Jurkat, Clone E6-1 (cell line): ENCODE results near the gene SUGT1.

ENCODE experiments used
- DNase-seq: peaks from one replicate; pipeline ENCODE4 v3.0.0-alpha.2; 2011; ENCODE audit warnings: low read depth, low spot score
- H3K4me3 ChIP-seq: 2 replicates; pipeline ENCODE4 v1.5.1; 2011; ENCODE audit warnings: mild to moderate bottlenecking, low read length, control low read depth, moderate library complexity

Gene SUGT1

DNA sequence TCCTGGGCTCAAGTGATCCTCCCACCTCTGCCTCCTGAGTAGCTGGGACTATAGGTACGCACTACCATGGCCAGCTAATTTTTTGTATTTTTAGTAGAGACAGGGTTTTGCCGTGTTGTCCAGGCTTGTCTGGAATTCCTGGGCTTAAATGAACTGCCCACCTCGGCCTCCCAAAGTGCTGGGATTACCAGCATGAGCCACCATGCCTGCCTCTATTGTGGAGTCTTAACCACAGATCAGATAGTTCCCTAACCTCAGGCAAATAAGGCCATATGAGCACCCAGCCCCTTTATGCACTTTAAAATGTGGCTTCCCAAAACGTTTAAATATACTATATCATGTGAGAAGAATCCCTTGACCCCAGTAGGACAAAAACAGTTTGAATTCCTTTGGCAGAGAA, 70.5 kb downstream of the SUGT1 start:
- no peak for DNase-seq
- no peak overlapping the region for H3K4me3 ChIP-seq

DNA sequence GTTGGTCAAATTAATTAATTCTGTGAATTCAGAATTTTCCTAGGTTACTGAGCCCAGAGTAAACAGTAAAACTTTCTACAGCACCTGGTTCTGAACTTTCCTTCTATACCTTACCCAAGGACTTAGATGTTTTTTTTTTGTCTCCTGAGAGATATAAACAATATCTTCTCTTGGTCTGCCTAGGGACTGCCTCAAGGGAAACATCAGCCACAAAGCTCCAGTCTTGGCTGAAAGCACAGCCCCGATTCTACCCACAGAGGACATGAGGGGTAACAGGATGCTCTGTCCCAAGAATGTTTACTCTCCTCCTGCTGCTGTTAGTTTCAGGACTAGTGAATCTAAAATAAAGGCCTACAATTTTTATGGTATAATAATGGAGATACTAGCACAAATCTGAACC, 72.7 kb downstream of the SUGT1 start:
- no peak for DNase-seq
- H3K4me3 ChIP-seq: no peak overlapping the region

DNA sequence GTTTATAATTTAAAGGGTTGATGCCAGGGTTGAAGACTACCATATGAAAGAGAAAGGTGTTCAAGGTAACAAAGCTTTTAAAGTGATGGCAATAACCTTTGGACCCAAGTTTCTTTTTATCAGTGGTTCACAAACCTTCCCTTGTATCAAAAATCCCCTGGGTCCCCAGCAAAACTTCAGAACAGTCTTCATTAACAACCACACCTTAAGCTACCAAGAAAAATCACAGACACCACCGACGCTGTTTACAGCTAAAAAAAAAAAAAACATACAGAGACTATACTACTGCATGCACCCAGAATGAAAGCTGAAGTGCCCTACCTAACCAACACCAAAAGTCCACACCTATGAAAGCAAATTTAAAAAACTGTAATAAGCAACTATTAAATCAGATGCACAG, 73.6 kb downstream of the SUGT1 start:
- no peak for DNase-seq
- H3K4me3 ChIP-seq: no peak overlapping the region

DNA sequence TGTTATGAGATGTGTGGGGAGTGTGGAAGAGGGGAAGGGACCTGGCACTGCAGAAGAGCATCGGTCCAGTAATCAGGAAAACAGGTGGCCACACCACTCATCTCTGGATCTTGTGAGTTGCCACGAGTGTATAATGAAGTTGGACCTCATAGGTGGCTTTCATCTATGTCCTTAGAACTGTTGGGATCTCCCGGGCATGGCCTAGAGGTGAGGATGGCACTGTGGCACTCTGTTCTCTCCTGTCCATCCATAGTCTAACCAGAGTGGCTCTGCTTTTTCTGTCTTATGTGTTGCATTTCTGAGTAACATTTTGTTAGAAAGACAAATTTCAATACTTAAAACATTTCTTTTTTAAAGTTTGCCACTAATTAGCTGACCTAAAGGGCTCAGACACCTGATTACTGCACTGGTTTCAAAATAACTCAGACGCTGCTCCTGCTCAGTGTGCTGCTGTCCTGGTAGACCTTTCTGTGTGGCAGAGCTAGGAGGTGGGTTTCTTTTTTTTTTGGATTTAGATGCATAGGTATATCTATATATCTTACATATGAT, 81.5 kb downstream of the SUGT1 start:
- H3K4me3 ChIP-seq: no peak overlapping the region
- DNase-seq: no peak

DNA sequence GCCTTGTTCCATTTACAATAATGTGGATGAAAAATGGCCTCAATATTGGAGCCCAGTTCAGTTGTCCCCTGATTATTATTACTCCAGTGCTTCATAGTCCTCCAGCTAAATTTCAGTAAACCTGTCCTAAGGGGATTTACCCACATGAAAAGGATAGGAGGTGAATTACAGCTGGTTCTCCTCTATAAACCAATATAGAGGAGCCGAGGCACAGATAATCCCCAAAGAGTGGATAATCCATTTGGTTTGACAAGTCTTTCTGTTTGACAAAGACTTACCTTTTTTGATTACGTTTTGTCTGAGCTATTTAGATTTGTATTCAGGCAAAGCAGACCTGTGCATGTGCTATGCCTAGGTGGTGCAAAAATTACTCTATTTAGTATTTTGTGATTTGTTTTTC, 84.3 kb downstream of the SUGT1 start:
- DNase-seq: no peak
- no peak overlapping the region for H3K4me3 ChIP-seq

DNA sequence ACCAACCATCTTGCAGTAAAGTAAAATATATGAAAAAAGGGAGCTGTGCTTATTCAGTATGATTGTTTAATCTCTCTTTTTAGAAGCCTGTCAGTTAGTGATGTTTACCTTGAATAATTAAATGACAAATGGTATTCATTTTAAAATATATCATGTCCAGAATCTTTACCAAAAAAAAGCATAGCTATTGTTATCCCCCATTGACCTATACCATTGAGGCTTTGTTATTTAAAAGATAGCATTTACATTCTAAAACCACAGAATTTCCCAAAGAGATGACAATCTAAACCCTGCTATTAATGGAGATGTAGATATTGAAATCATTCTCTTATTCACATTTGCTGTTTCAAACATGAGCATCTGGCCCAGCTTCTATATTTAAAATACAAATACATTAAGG, 84.8 kb downstream of the SUGT1 start:
- H3K4me3 ChIP-seq: no peak overlapping the region
- no peak for DNase-seq

DNA sequence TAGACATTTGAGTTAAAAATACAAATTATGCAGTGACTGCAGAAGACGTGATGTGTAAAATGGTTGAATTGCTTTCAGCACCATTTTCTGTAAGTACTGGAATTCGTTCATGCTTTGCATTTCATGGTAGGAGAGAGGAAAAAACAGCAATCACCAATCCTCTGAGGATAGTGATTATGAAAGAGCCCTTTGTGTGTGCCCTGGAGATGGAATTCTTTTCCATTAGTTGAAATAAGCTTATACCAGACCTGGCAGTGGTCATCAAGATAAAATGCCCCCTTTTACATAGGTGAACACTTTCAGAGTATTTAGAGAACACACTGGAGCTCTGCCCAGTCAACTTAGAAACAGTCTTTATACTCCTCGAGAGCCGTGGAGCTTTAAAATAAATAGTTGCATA, 85.3 kb downstream of the SUGT1 start:
- DNase-seq: no peak

DNA sequence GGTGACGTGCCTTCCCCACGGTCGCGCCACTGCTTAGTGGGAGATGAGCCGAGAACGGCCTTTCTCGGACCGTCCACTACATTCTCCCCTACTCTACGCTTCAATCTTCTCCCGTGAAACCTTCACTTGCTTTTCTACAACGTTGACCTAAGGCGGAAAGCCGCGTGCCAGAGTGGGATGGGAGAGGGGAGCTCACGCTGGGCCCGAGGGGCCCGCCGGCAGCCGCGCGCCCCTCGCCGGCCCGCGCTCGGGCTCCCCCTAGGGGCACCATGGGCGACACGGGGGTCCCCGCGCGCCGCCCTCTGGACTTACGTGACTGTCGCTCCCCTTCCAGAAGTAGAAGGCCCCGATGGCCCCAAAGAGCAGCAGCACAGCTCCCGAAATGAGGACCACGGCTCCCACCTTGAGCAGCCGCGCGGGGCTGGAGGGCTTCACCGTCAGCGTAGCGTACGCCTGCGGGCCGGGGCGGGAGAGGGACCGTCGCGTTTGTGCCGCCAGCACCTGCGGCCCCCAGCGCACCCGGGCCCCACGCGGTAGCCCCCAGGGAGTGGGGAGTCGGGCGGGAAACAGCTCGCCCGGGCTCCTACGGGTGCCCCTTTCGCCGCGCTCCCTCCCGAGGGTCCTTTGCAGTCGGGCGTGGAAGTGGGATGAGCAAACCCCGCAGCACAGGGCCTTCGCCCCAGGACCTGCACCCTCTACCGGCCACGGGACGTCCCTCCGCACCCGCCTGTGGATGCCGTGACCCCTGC, 86.3 kb downstream of the SUGT1 start:
- H3K4me3 ChIP-seq: 0 out of 2 replicates have a peak overlapping the region, but pooled peaks have one; percentile 9
- no peak for DNase-seq

More for the DNA sequence above, 85.3 kb downstream of the SUGT1 start:
- no peak overlapping the region for H3K4me3 ChIP-seq

DNA sequence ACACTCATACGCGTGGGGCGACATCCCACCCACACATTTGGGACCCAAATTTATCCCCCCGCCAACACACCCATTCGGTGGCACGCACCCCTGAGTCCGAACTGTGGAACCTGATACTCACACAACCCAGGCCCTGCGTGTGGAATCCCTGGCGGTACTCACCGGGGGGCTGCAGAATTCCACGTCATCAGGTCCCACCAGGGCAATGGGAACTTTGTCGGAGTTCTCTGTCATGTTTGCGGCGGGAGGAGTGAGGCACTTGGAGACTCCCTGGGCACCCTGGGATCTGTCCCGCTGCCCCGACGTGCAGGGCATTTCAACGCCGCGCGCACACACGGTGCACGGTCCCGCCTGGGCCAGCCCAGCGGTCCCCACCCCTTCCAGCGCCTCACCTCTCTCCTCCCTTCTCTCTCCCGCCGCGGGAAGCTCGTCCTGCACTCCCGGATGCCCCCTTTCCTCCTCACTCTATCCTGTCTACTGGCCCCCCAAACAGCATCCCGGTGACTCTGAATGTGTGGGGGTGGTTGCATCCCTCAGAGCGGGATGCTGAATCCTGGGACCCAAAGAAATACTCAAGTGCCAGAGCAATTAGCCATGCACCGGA, 86.9 kb downstream of the SUGT1 start, which contains the start of gene CNMD:
Gene CNMD (minus strand): TSS at position 353 of the 604 bp plus-strand sequence. CDS start 119 bp downstream, at position 234.
- 0 out of 2 replicates have a peak within 1 kb of the TSS, but pooled peaks have one; percentile 9 for H3K4me3 ChIP-seq
- no peak for DNase-seq

DNA sequence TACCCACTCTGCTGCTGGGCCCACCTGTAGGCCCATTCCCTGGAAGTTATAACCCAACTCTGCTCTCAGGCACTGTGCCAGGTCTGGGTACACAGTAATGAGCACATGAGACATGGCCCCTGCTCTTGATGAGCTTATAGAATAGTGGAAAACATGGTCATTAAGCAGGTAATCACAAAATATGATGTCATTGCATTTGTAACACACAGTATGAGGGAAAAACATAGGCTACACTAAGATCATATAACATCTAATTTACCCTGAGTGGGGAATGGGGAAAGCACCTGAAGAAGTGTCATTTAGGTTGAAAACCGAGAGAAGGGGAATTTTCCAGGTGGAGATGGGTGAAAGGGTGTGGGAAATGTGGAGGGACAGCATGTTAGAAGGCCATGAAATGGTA, 90.9 kb downstream of the SUGT1 start:
- no peak overlapping the region for H3K4me3 ChIP-seq
- no peak for DNase-seq

DNA sequence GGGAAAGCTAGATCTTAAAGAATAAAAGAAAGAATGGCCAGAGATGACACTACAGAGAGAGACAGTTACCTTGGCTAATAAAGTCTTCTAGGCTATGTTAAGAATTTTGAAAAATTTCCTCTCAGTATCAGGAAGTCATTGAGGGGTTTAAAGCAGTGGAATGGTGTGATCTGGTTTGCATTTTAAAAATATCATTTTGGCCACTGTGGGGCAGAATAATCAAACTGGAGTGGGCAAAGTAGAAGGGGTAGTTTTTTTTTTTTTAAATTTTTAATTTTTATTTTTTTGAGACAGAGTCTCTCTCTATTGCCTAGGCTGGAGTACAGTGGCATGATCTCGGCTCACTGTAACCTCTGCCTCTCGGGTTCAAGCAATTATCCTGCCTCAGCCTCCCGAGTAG, 91.4 kb downstream of the SUGT1 start:
- no peak for DNase-seq
- no peak overlapping the region for H3K4me3 ChIP-seq

DNA sequence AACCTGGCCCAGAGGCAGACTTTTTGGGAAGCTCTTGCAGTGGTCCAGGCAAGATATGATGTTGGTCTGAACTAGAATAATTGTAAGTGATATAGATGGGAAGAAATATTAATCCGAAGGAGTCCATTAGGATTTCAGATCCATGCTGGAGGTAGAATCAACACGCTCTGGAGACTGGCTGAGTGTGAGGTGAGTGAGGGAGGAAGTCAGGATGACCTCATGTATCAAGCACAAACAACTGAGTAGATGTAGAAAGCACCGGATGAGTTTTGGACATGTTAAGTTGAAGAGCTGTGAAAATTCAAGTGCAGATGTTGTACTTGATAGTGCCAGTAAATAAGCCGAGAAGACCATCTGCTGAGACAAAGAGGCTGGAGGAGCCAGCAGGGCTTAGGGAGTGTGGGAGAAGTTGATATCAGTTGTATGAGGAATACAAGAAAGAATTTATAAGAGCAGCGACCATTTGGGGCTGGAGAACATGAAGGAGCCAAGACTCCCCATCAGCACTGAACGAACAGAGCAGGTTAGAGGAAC, 92.3 kb downstream of the SUGT1 start:
- DNase-seq: no peak
- H3K4me3 ChIP-seq: no peak overlapping the region

DNA sequence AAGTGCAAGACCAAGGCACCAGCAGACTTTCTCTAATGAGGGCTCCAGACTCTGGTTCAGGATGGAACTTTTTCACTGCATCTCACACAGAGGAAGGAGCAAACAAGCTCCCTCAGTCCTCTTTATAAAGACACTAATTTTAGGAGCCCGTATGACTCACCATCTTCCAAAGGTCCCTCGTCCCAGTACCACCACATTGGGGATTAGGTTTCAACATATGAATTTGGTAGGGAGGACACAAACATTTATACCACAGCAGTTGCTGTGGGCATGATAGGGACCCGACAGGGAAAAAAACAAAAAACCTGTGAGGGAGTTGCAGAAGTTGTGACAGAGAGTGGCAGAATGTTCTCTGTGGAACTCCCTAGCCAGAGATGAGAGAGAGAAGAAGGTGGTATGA, 93.5 kb downstream of the SUGT1 start:
- no peak overlapping the region for H3K4me3 ChIP-seq
- DNase-seq: no peak

DNA sequence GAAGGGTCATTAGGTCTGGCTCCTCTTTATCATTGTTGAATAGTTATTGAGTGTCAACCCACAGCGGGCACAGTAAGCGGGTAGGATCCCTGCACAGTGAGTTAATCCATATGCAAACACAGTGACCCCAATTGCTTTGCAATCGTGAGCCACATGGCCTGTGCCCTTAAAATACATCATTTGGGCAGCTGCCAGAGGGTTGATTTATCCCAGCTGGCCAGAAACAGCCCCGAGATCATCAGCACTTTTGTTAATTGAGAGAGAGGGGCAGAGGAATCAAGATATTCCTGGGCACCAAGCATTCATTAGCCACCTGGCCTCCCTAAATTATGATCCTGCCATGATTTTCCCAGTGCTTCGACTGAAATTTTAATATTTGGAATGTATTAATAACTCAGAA, 96.8 kb downstream of the SUGT1 start:
- H3K4me3 ChIP-seq: no peak overlapping the region
- DNase-seq: no peak
